H1 (cell line): ENCODE data around the gene SLC66A1.

Experiments
- CEBPB ChIP-seq: IDR thresholded peaks from 2 replicates; pipeline ENCODE4 v1.6.1; 2012; ENCODE audit warnings: low read depth, low read length
- EZH2 ChIP-seq: fragments of 200-600 bp; sonication (generic); IDR thresholded peaks from 2 replicates; pipeline ENCODE4 v1.7.1; 2012; ENCODE audit warnings: low read depth, mild to moderate bottlenecking, moderate library complexity, low read length, inconsistent platforms; ENCODE audit not compliant: severe bottlenecking
- HDAC6 ChIP-seq: IDR thresholded peaks from one replicate; pipeline ENCODE4 v1.7.1; 2012; ENCODE audit warnings: low read depth, mild to moderate bottlenecking, inconsistent platforms, low read length, moderate library complexity
- NRF1 ChIP-seq: IDR thresholded peaks from 2 replicates; pipeline ENCODE4 v1.6.1; 2011; ENCODE audit warnings: mild to moderate bottlenecking, low read depth, low read length, improper control_type of control experiment
- POLR2A ChIP-seq, 2 experiments: IDR thresholded peaks; 1 replicate in 1 of 2; 2 replicates in 1 of 2; pipeline ENCODE4 v1.6.1; 2011; ENCODE audit warnings: low read depth in 2 of 2, low read length in 2 of 2, mild to moderate bottlenecking in 2 of 2; ENCODE audit errors: control extremely low read depth in 1 of 2
- RAD21 ChIP-seq, 2 experiments: IDR thresholded peaks in 1 of 2; conservative IDR thresholded peaks in 1 of 2; 2 replicates each; pipeline ENCODE4 v1.6.1; 2011; ENCODE audit warnings: low read depth in 2 of 2, low read length in 2 of 2, improper control_type of control experiment in 1 of 2, inconsistent platforms in 1 of 2, mild to moderate bottlenecking in 1 of 2, moderate library complexity in 1 of 2
- SP1 ChIP-seq: IDR thresholded peaks from 2 replicates; pipeline ENCODE4 v1.6.1; 2011; ENCODE audit warnings: low read depth, low read length
- TAF1 ChIP-seq: IDR thresholded peaks from 2 replicates; pipeline ENCODE4 v1.6.1; 2011; ENCODE audit warnings: mild to moderate bottlenecking, low read depth, low read length
- YY1 ChIP-seq: IDR thresholded peaks from 2 replicates; pipeline ENCODE4 v1.6.1; 2011; ENCODE audit warnings: low read depth, mild to moderate bottlenecking, low read length
- TF ChIP-seq, protein P1 (sequence below), 3 experiments: IDR thresholded peaks; 1 replicate in 2 of 3; 2 replicates in 1 of 3; pipeline versions ENCODE4 v1.5.1 to v1.6.1; 2011; ENCODE audit warnings: low read length in 3 of 3, mild to moderate bottlenecking in 3 of 3, inconsistent platforms in 2 of 3, low read depth in 1 of 3, moderate library complexity in 1 of 3; ENCODE audit not compliant: insufficient read depth in 1 of 3; ENCODE audit errors: control extremely low read depth in 1 of 3
- TF ChIP-seq, protein P2 (sequence below): IDR thresholded peaks from 2 replicates; pipeline ENCODE4 v1.6.1; 2012; ENCODE audit warnings: inconsistent platforms

DNA sequence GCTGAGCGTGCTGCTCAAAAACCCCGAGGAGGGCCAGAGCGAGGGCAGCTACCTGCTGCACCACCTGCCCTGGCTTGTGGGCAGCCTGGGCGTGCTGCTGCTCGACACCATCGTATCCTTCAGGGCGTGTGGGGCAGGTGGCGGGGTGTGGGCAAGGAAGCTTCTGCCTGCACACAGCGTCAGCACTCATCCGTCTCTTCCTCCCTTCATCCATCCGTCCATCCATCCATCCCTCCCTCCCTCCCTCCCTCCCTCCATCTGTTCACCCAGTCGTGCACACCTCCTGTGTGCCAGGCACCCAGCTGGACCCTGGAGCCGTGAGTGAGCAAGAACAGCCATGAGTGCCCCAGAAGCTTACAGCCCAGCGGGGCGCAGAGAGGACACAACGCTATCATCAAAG lies 15.2 kb downstream of the SLC66A1 start:
- TF ChIP-seq TAF1 (no peak), EZH2 (no peak), CEBPB (no peak), YY1 (no peak), POLR2A (IDR thresholded peaks at IDR 0.05; ENCODE audit: control extremely low read depth in 1 of 2, low read depth in 2 of 2, low read length in 2 of 2) (no peak), SP1 (no peak), RAD21 (IDR thresholded peaks at IDR 0.05 in 1 of 2, conservative IDR thresholded peaks at IDR 0.05 in 1 of 2; ENCODE audit: low read depth in 2 of 2, low read length in 2 of 2) (no peak), NRF1 (no peak), HDAC6 (no peak)
- TF ChIP-seq, protein P1, sequence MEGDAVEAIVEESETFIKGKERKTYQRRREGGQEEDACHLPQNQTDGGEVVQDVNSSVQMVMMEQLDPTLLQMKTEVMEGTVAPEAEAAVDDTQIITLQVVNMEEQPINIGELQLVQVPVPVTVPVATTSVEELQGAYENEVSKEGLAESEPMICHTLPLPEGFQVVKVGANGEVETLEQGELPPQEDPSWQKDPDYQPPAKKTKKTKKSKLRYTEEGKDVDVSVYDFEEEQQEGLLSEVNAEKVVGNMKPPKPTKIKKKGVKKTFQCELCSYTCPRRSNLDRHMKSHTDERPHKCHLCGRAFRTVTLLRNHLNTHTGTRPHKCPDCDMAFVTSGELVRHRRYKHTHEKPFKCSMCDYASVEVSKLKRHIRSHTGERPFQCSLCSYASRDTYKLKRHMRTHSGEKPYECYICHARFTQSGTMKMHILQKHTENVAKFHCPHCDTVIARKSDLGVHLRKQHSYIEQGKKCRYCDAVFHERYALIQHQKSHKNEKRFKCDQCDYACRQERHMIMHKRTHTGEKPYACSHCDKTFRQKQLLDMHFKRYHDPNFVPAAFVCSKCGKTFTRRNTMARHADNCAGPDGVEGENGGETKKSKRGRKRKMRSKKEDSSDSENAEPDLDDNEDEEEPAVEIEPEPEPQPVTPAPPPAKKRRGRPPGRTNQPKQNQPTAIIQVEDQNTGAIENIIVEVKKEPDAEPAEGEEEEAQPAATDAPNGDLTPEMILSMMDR (IDR thresholded peaks at IDR 0.05; ENCODE audit: control extremely low read depth in 1 of 3, insufficient read depth in 1 of 3, low read depth in 1 of 3, low read length in 3 of 3): no peak
- TF ChIP-seq, protein P2, sequence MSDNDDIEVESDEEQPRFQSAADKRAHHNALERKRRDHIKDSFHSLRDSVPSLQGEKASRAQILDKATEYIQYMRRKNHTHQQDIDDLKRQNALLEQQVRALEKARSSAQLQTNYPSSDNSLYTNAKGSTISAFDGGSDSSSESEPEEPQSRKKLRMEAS: no peak
